A673 (cell line): ENCODE data around the gene DPH5. TPM values are rescaled to one million over a fixed set of nuclear protein-coding genes. Genes with fewer than 3 reads are reported as not detected.
"Not testable (repeated sequence)": the region's sequence is repeated elsewhere in the genome, so short reads cannot be mapped to it uniquely, and the experiment has no call there.

Source experiments
- BruUV-seq: library from RNA; stranded (reverse); fragments of 400-500 nt; replicated peaks from 2 replicates; lab custom pipeline; 2021; lab: Mats Ljungman, UMichigan
- CTCF ChIA-PET: fragments of 300-600 bp; sonication (Branson Sonifier 250); formaldehyde crosslinking; loops from one replicate; lab custom pipeline; 2022; ENCODE audit warnings: antibody characterized with exemption; lab: Charles Lee
- POLR2A ChIA-PET: fragments of 300-600 bp; sonication (Branson Sonifier 250); formaldehyde crosslinking; loops from one replicate; lab custom pipeline; 2022; ENCODE audit warnings: antibody characterized with exemption; ENCODE audit not compliant: low non-redundant PET; lab: Charles Lee
- DNase-seq: peaks from one replicate; pipeline ENCODE4 v3.0.0-alpha.2; 2015; ENCODE audit warnings: low spot score
- H3K27ac ChIP-seq: fragments of 200-600 bp; sonication (generic); 2 replicates; pipeline ENCODE4 v1.5.1; 2016; ENCODE audit warnings: mixed run types, low read depth, mild to moderate bottlenecking, mixed read lengths, antibody characterized with exemption, low read length; ENCODE audit not compliant: poor library complexity, severe bottlenecking
- H3K27me3 ChIP-seq: fragments of 200-600 bp; sonication (generic); replicated peaks from 2 replicates; pipeline ENCODE4 v1.6.1; 2017; ENCODE audit warnings: mixed run types, low read depth, mild to moderate bottlenecking, mixed read lengths, antibody characterized with exemption, low read length; ENCODE audit not compliant: insufficient read depth, poor library complexity
- H3K36me3 ChIP-seq: fragments of 200-600 bp; sonication (generic); 2 replicates; pipeline ENCODE4 v1.6.1; 2016; ENCODE audit warnings: mixed run types, mild to moderate bottlenecking, mixed read lengths, antibody characterized with exemption, low read length; ENCODE audit not compliant: insufficient read depth, poor library complexity, severe bottlenecking
- H3K4me1 ChIP-seq: fragments of 200-600 bp; sonication (generic); 2 replicates; pipeline ENCODE4 v1.6.1; 2017; ENCODE audit warnings: mixed run types, mild to moderate bottlenecking, mixed read lengths, antibody characterized with exemption, low read length; ENCODE audit not compliant: insufficient read depth, poor library complexity, severe bottlenecking
- H3K4me3 ChIP-seq: fragments of 200-600 bp; sonication (generic); 2 replicates; pipeline ENCODE4 v1.5.1; 2016; ENCODE audit warnings: low read depth, mixed run types, mild to moderate bottlenecking, mixed read lengths, low read length; ENCODE audit not compliant: poor library complexity, severe bottlenecking
- H3K9me3 ChIP-seq: fragments of 200-600 bp; sonication (generic); 2 replicates; pipeline ENCODE4 v1.6.1; 2016; ENCODE audit warnings: mixed run types, low read depth, mild to moderate bottlenecking, mixed read lengths, antibody characterized with exemption, low read length; ENCODE audit not compliant: poor library complexity, severe bottlenecking
- EZH2 ChIP-seq: fragments of 200-600 bp; sonication (generic); IDR thresholded peaks from 2 replicates; pipeline ENCODE4 v1.6.1; 2017; ENCODE audit warnings: borderline replicate concordance, low read depth, mild to moderate bottlenecking, mixed read lengths, antibody characterized with exemption, low read length; ENCODE audit not compliant: poor library complexity, severe bottlenecking
- intact Hi-C: fragments of 100-400 bp; cut with micrococcal nuclease; formaldehyde crosslinking; loops from one replicate; pipeline ENCODE4 v1.10.0; 2022; ENCODE audit not compliant: unreplicated experiment
- total RNA-seq: library from RNA; stranded (reverse); gene quantifications from 2 replicates; pipeline ENCODE4 v1.2.3, GENCODE V29; 2021
- TF ChIP-seq, protein P1 (sequence below): fragments of 300-800, 200-600 bp; sonication (generic); conservative IDR thresholded peaks from 2 replicates; pipeline ENCODE4 v1.5.1; 2017; ENCODE audit warnings: low read depth, mild to moderate bottlenecking, antibody characterized with exemption, low read length, moderate library complexity, mixed read lengths

DPH5 gene
- total RNA-seq, 1 experiment from 2014 or later = 50.5 TPM

GRCh38 chr1:101037316-101037715 lies 11.7 kb upstream of the DPH5 start:
- no peak overlapping the region for H3K4me3 ChIP-seq
- POLR2A ChIA-PET = no interaction called here
- H3K27me3 ChIP-seq = no peaks in the 10 kb centered on the region
- H3K4me1 ChIP-seq = no peaks in the 10 kb centered on the region
- DNase-seq = no peak
- no peak for TF ChIP-seq EZH2
- TF ChIP-seq, protein P1, sequence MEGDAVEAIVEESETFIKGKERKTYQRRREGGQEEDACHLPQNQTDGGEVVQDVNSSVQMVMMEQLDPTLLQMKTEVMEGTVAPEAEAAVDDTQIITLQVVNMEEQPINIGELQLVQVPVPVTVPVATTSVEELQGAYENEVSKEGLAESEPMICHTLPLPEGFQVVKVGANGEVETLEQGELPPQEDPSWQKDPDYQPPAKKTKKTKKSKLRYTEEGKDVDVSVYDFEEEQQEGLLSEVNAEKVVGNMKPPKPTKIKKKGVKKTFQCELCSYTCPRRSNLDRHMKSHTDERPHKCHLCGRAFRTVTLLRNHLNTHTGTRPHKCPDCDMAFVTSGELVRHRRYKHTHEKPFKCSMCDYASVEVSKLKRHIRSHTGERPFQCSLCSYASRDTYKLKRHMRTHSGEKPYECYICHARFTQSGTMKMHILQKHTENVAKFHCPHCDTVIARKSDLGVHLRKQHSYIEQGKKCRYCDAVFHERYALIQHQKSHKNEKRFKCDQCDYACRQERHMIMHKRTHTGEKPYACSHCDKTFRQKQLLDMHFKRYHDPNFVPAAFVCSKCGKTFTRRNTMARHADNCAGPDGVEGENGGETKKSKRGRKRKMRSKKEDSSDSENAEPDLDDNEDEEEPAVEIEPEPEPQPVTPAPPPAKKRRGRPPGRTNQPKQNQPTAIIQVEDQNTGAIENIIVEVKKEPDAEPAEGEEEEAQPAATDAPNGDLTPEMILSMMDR = no peak
- CTCF ChIA-PET = no interaction called here
- intact Hi-C loops = no loop called here
- peaks cover 4% of the 10 kb centered on the region for H3K36me3 ChIP-seq
- H3K27ac ChIP-seq = no peak overlapping the region
- BruUV-seq = no TSS peak
- H3K9me3 ChIP-seq = peaks cover 13% of the 10 kb centered on the region

GRCh38 chr1:101033017-101033416 lies 7.4 kb upstream of the DPH5 start:
- ChIA-PET CTCF (no interaction called here), POLR2A (no interaction called here)
- Histone ChIP-seq H3K36me3 (peaks cover 2% of the 10 kb centered on the region), H3K4me1 (no peaks in the 10 kb centered on the region), H3K4me3 (no peak overlapping the region), H3K27me3 (no peaks in the 10 kb centered on the region), H3K27ac (no peak overlapping the region), H3K9me3 (no peaks in the 10 kb centered on the region)
- no peak for TF ChIP-seq EZH2
- TF ChIP-seq, protein P1 = no peak
- intact Hi-C loops = no loop called here
- no TSS peak for BruUV-seq
- no peak for DNase-seq

DNA sequence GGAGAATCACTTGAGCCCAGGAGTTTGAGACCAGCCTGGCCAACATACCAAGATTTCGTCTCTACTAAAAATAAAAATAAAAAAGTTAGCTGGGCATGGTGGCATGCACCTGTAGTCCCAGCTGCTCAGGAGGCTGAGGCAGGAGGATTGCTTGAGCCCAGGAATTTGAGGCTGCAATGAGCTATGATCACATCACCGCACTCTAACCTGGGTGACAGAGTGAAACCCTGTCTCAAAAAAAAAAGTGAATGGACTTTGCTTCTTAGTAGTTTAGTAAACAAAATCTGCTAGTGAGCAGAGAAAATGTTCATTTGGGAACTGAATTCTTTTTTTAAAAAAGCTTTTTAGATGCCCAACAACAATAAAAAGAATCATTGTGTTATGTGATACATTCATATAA lies 6.5 kb upstream of the DPH5 start:
- CTCF ChIA-PET, H3K4me3 ChIP-seq, H3K4me1 ChIP-seq, BruUV-seq, H3K9me3 ChIP-seq, H3K27me3 ChIP-seq, H3K27ac ChIP-seq, DNase-seq, H3K36me3 ChIP-seq, intact Hi-C loops: not testable (repeated sequence)
- POLR2A ChIA-PET = interaction anchor here (0.7 kb wide), 1 partner anchor 772 kb away, joined by 5 read pairs; no protein-coding TSS in a partner anchor

DNA sequence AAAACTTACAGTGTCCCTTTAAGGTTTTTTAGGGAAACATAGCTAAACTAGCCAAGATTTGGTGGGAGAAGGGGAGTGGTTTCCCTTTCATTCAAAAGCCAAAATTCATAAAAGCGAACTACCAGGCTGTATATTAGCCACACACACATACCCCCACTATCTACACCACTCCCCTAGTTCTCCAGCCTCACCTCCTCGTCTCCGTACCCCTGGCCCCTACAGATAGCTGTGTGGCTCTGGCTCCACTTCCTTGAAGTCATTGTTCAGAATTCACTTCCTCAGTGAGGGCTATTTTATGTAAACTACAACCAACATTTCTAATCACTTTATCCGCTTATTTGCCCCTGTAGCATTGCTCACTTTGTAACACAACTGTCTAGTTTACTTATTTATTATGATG lies 5.3 kb upstream of the DPH5 start:
- POLR2A ChIA-PET = no interaction called here
- H3K9me3 ChIP-seq = no peaks in the 10 kb centered on the region
- H3K27me3 ChIP-seq = no peaks in the 10 kb centered on the region
- CTCF ChIA-PET = no interaction called here
- H3K4me3 ChIP-seq = no peak overlapping the region
- peaks cover 6% of the 10 kb centered on the region for H3K4me1 ChIP-seq
- H3K36me3 ChIP-seq = no peaks in the 10 kb centered on the region
- TF ChIP-seq, protein P1 = no peak
- TF ChIP-seq EZH2 = no peak
- no peak overlapping the region for H3K27ac ChIP-seq
- BruUV-seq = no TSS peak
- no peak for DNase-seq
- intact Hi-C loops = no loop called here
